Caco-2 (cell line): ENCODE data around the gene PAX5. TPM values are rescaled to one million over a fixed set of nuclear protein-coding genes. Genes with fewer than 3 reads are reported as not detected.

Experiments used
- BruUV-seq: library from RNA; stranded (reverse); fragments of 400-500 nt; replicated peaks from 2 replicates; lab custom pipeline; 2021; lab: Mats Ljungman, UMichigan
- CTCF ChIA-PET: fragments of 300-600 bp; sonication (Branson Sonifier 250); formaldehyde crosslinking; loops from one replicate; lab custom pipeline; 2022; ENCODE audit warnings: antibody characterized with exemption; lab: Charles Lee
- POLR2A ChIA-PET: fragments of 300-600 bp; sonication (Branson Sonifier 250); formaldehyde crosslinking; loops from one replicate; lab custom pipeline; 2022; ENCODE audit warnings: antibody characterized with exemption; lab: Charles Lee
- DNase-seq, 2 experiments: peaks; one replicate each; pipeline versions ENCODE4 v3.0.0 to v3.0.0-alpha.2; 2020 to 2022
- H3K27me3 ChIP-seq: replicated peaks from 2 replicates; pipeline ENCODE4 v1.6.0; 2011; ENCODE audit warnings: low read length; ENCODE audit not compliant: control insufficient read depth, insufficient read depth
- H3K36me3 ChIP-seq: 2 replicates; pipeline ENCODE4 v1.5.1; 2011; ENCODE audit warnings: low read length; ENCODE audit not compliant: control insufficient read depth, insufficient read depth
- H3K4me1 ChIP-seq: fragments of 250-450 bp; sonication (Bioruptor Pico); 2 replicates; pipeline ENCODE4 v1.5.1; 2020; ENCODE audit warnings: mild to moderate bottlenecking
- H3K4me3 ChIP-seq: 2 replicates; pipeline ENCODE4 v1.5.1; 2011; ENCODE audit warnings: low read depth, mild to moderate bottlenecking, control low read depth, low read length
- H3K9me3 ChIP-seq: fragments of 250-450 bp; sonication (Bioruptor Pico); 2 replicates; pipeline ENCODE4 v1.5.1; 2020; ENCODE audit warnings: mild to moderate bottlenecking, moderate library complexity
- H3K27ac Mint-ChIP-seq: one replicate; pipeline ENCODE4 v1.8.0; 2022; ENCODE audit warnings: mixed read lengths; ENCODE audit not compliant: unreplicated experiment
- H3K27me3 Mint-ChIP-seq: one replicate; pipeline ENCODE4 v1.8.0; 2022; ENCODE audit warnings: mixed read lengths; ENCODE audit not compliant: insufficient read depth, unreplicated experiment
- H3K36me3 Mint-ChIP-seq: one replicate; pipeline ENCODE4 v1.8.0; 2022; ENCODE audit warnings: mild to moderate bottlenecking, mixed read lengths; ENCODE audit not compliant: insufficient read depth, unreplicated experiment
- H3K4me1 Mint-ChIP-seq: one replicate; pipeline ENCODE4 v1.8.0; 2022; ENCODE audit warnings: low read depth, mixed read lengths; ENCODE audit not compliant: unreplicated experiment
- H3K4me3 Mint-ChIP-seq: one replicate; pipeline ENCODE4 v1.8.0; 2022; ENCODE audit warnings: mild to moderate bottlenecking, moderate library complexity, mixed read lengths; ENCODE audit not compliant: unreplicated experiment
- H3K9me3 Mint-ChIP-seq: one replicate; pipeline ENCODE4 v1.8.0; 2022; ENCODE audit warnings: mixed read lengths; ENCODE audit not compliant: unreplicated experiment
- intact Hi-C: fragments of 100-400 bp; cut with micrococcal nuclease; formaldehyde crosslinking; loops from one replicate; pipeline ENCODE4 v1.10.0; 2022; ENCODE audit not compliant: unreplicated experiment
- total RNA-seq: library from RNA; stranded (reverse); gene quantifications from 2 replicates; pipeline ENCODE4 v1.2.3, GENCODE V29; 2022
- TF ChIP-seq, protein P1 (sequence below), 2 experiments: fragments of 200-600 bp in 1 of 2; IDR thresholded peaks; 1 replicate in 1 of 2; 2 replicates in 1 of 2; pipeline versions ENCODE4 v1.5.1 to v1.8.0; 2011 to 2022; ENCODE audit warnings: antibody characterized with exemption in 1 of 2, control low read depth in 1 of 2, inconsistent platforms in 1 of 2, low read depth in 1 of 2, low read length in 1 of 2, mild to moderate bottlenecking in 1 of 2, moderate library complexity in 1 of 2; ENCODE audit not compliant: insufficient read depth in 1 of 2, severe bottlenecking in 1 of 2, unreplicated experiment in 1 of 2

PAX5 gene
- total RNA-seq, 1 experiment from 2014 or later: not detected

DNA sequence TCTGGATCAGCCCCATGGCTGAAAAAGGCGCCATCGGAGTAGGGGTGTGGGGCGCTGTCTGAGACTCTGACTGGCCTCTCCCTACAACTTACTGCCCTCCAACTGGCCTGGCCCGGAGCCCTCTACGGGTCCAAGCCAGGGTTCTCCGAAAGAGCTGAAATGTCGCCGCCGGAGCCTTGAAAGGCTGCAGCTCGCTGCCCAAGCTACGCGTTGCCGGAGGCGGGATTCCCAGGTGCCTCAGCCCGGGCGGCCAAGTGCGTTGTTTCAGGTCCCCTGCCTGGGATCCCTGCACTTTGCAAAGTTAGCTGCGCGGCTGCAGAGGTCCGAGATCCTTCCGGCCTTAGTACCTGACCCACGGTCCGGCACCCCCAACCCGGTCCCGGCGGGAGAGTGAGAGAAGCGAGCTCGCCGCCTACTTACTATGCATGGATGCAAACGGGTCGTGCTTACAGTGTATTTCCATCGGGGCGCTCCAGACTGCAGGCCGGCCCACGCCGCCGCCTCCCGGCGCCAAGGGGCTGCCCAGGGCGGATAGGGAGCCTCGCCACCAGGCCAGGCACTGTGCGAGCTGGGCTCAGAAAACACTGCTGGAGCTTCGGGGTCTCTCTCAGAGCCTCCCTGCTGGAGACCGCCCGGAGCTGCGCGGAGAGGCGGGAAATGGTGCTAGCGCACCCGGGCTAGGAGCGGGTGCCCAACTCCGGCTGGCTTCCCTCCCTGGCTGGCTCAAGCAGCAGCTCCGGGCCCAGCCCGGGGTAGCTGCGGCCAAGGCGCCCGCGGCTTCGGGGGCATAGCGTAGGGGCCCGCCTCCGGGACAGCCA is 7.7 kb downstream of the PAX5 start:
- no peaks in the 10 kb centered on the region for H3K4me1 Mint-ChIP-seq
- TF ChIP-seq, protein P1, sequence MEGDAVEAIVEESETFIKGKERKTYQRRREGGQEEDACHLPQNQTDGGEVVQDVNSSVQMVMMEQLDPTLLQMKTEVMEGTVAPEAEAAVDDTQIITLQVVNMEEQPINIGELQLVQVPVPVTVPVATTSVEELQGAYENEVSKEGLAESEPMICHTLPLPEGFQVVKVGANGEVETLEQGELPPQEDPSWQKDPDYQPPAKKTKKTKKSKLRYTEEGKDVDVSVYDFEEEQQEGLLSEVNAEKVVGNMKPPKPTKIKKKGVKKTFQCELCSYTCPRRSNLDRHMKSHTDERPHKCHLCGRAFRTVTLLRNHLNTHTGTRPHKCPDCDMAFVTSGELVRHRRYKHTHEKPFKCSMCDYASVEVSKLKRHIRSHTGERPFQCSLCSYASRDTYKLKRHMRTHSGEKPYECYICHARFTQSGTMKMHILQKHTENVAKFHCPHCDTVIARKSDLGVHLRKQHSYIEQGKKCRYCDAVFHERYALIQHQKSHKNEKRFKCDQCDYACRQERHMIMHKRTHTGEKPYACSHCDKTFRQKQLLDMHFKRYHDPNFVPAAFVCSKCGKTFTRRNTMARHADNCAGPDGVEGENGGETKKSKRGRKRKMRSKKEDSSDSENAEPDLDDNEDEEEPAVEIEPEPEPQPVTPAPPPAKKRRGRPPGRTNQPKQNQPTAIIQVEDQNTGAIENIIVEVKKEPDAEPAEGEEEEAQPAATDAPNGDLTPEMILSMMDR (IDR thresholded peaks at IDR 0.05; ENCODE audit: insufficient read depth in 1 of 2, low read depth in 1 of 2, low read length in 1 of 2, severe bottlenecking in 1 of 2, unreplicated experiment in 1 of 2): no peak
- H3K27ac Mint-ChIP-seq: no peak overlapping the region
- intact Hi-C loops: loop anchor here (2.0 kb wide), 1 partner anchor 52 kb away; no protein-coding TSS in a partner anchor
- ChIA-PET POLR2A (no interaction called here), CTCF (no interaction called here)
- no peaks in the 10 kb centered on the region for H3K9me3 Mint-ChIP-seq
- H3K27me3 ChIP-seq: no peaks in the 10 kb centered on the region; the same call in 1 of the 2 replicates
- no peaks in the 10 kb centered on the region for H3K36me3 ChIP-seq
- no peak overlapping the region for H3K4me3 ChIP-seq
- peaks cover 20% of the 10 kb centered on the region for H3K27me3 Mint-ChIP-seq
- H3K4me3 Mint-ChIP-seq: no peak overlapping the region
- no TSS peak for BruUV-seq
- H3K9me3 ChIP-seq: no peaks in the 10 kb centered on the region
- H3K36me3 Mint-ChIP-seq: no peaks in the 10 kb centered on the region
- DNase-seq: no peak
- H3K4me1 ChIP-seq: peaks cover 5% of the 10 kb centered on the region; the same call in 1 of the 2 replicates

DNA sequence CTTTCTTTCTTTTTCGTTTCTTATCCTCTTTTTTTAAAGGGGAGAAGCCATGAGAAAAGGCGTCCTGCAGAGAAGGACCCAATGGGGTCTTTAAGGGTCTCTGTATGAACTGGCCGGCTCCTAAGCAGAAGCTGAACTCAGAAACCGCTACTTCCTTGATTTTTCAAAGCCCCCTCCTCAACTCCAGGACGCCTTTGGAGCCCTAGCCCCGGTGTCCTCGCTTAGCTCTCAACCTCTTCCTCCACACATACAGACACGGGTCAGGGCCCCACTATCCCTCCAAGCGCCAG is 8.3 kb downstream of the PAX5 start:
- Mint-ChIP-seq H3K4me1 (no peaks in the 10 kb centered on the region), H3K36me3 (no peaks in the 10 kb centered on the region), H3K9me3 (no peaks in the 10 kb centered on the region), H3K27me3 (peaks cover 20% of the 10 kb centered on the region), H3K4me3 (no peak overlapping the region), H3K27ac (no peak overlapping the region)
- TF ChIP-seq, protein P1 (IDR thresholded peaks at IDR 0.05; ENCODE audit: insufficient read depth in 1 of 2, low read depth in 1 of 2, low read length in 1 of 2, severe bottlenecking in 1 of 2, unreplicated experiment in 1 of 2): no peak
- intact Hi-C loops: loop anchor here (2.0 kb wide), 1 partner anchor 53 kb away; no protein-coding TSS in a partner anchor
- H3K36me3 ChIP-seq: no peaks in the 10 kb centered on the region
- ChIA-PET POLR2A (no interaction called here), CTCF (no interaction called here)
- peaks cover 5% of the 10 kb centered on the region; the same call in 1 of the 2 replicates for H3K4me1 ChIP-seq
- H3K9me3 ChIP-seq: no peaks in the 10 kb centered on the region
- no peaks in the 10 kb centered on the region; the same call in 1 of the 2 replicates for H3K27me3 ChIP-seq
- H3K4me3 ChIP-seq: no peak overlapping the region
- BruUV-seq: no TSS peak
- no peak for DNase-seq

DNA sequence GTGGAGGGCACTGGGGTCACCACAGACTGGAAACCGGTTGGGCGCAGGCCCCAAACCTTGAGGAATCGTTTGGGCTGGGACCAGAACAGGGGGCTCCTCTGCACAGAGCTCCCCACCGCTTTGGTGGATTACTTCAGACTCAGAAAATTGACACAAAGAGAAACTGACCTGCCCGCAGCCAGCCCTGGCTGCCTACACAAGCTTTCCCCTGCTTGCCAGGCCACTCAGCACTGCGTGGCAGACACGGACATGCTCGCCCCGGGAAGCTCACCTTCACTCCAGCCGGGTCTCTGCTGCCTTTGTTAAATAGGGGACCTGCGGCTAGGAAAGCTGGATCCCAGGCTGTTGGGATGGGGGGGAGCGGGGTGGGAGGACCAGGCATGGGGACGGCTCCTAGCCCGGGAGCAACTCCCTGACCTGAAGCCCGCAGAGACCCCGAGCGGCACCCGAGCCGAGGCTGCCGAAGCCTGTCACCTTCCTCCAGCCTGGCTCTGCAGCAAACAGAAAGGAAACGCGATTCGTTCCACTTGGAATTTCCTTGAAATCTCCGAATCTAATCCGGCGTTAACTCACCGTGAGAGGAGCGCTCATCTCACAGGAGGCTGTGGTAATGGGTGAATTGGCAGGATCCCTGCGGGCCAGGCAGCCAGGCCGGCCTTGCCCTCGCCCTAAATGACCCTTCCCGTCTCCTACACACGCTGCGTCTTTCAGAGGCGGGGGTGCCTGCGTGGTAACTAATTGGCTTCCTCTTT is 8.8 kb downstream of the PAX5 start:
- no peaks in the 10 kb centered on the region for H3K9me3 Mint-ChIP-seq
- TF ChIP-seq, protein P1 (IDR thresholded peaks at IDR 0.05; ENCODE audit: insufficient read depth in 1 of 2, low read depth in 1 of 2, low read length in 1 of 2, severe bottlenecking in 1 of 2, unreplicated experiment in 1 of 2): no peak
- no peaks in the 10 kb centered on the region; the same call in 1 of the 2 replicates for H3K27me3 ChIP-seq
- ChIA-PET POLR2A (no interaction called here), CTCF (interaction anchor here (0.6 kb wide), 3 partner anchors 25 to 255 kb away, joined by 3 to 7 read pairs (median 3); no protein-coding TSS in a partner anchor)
- peaks cover 5% of the 10 kb centered on the region; the same call in 1 of the 2 replicates for H3K4me1 ChIP-seq
- BruUV-seq: no TSS peak
- no peaks in the 10 kb centered on the region for H3K9me3 ChIP-seq
- intact Hi-C loops: no loop called here
- H3K27ac Mint-ChIP-seq: no peak overlapping the region
- DNase-seq: no peak
- H3K27me3 Mint-ChIP-seq: peaks cover 20% of the 10 kb centered on the region
- no peaks in the 10 kb centered on the region for H3K36me3 ChIP-seq
- no peak overlapping the region for H3K4me3 ChIP-seq
- H3K36me3 Mint-ChIP-seq: no peaks in the 10 kb centered on the region
- H3K4me1 Mint-ChIP-seq: no peaks in the 10 kb centered on the region
- no peak overlapping the region for H3K4me3 Mint-ChIP-seq
